ENCODE measurements around the gene SVEP1.

Gene SVEP1

GRCh38 chr9:110351009-110351467 lies 228.5 kb downstream of the SVEP1 start:
- Histone ChIP-seq H3F3A (ENCODE audit: insufficient read depth) (no peaks in the 10 kb centered on the region), H3K4me2 (ENCODE audit: low read depth, low read length, poor library complexity, severe bottlenecking) (no peak overlapping the region), H3K9ac (ENCODE audit: low read length) (no peak overlapping the region), H4K20me1 (ENCODE audit: low read depth, low read length) (no peaks in the 10 kb centered on the region), H3K36me3 (ENCODE audit: low read length) (no peaks in the 10 kb centered on the region), H3K27ac (ENCODE audit: low read depth, low read length) (no peak overlapping the region), H3K27me3 (ENCODE audit: low read length) (no peaks in the 10 kb centered on the region), H3K9me2 (replicated peaks; ENCODE audit: insufficient read depth, low read length) (no peaks in the 10 kb centered on the region), H3K4me3 (ENCODE audit: insufficient read depth, low read length, poor library complexity, severe bottlenecking) (no peak overlapping the region), H3K9me3 (ENCODE audit: insufficient read depth, low read length) (no peaks in the 10 kb centered on the region), H2AFZ (ENCODE audit: low read depth, low read length, severe bottlenecking) (no peak overlapping the region), H3K79me2 (ENCODE audit: insufficient read depth, low read length) (no peaks in the 10 kb centered on the region)
- TF ChIP-seq EZH2phosphoT487 (conservative IDR thresholded peaks at IDR 0.05; ENCODE audit: low read length) (no peak), CTCF (IDR thresholded peaks at IDR 0.05; ENCODE audit: insufficient read depth, low read length, poor library complexity, severe bottlenecking) (no peak)

GRCh38 chr9:110346325-110346724 lies 233.2 kb downstream of the SVEP1 start:
- Histone ChIP-seq H3K4me2 (ENCODE audit: low read depth, low read length, poor library complexity, severe bottlenecking) (no peak overlapping the region), H3K4me3 (ENCODE audit: insufficient read depth, low read length, poor library complexity, severe bottlenecking) (no peak overlapping the region), H3K27me3 (ENCODE audit: low read length) (no peaks in the 10 kb centered on the region), H3K9me2 (replicated peaks; ENCODE audit: insufficient read depth, low read length) (no peaks in the 10 kb centered on the region), H4K20me1 (ENCODE audit: low read depth, low read length) (no peaks in the 10 kb centered on the region), H3K27ac (ENCODE audit: low read depth, low read length) (no peak overlapping the region), H2AFZ (ENCODE audit: low read depth, low read length, severe bottlenecking) (no peak overlapping the region), H3K9ac (ENCODE audit: low read length) (no peak overlapping the region), H3K9me3 (ENCODE audit: insufficient read depth, low read length) (no peaks in the 10 kb centered on the region), H3K36me3 (ENCODE audit: low read length) (no peaks in the 10 kb centered on the region), H3K79me2 (ENCODE audit: insufficient read depth, low read length) (no peaks in the 10 kb centered on the region), H3F3A (ENCODE audit: insufficient read depth) (no peaks in the 10 kb centered on the region)
- TF ChIP-seq CTCF (IDR thresholded peaks at IDR 0.05; ENCODE audit: insufficient read depth, low read length, poor library complexity, severe bottlenecking) (no peak), EZH2phosphoT487 (conservative IDR thresholded peaks at IDR 0.05; ENCODE audit: low read length) (no peak)

GRCh38 chr9:110344821-110345220 lies 234.7 kb downstream of the SVEP1 start:
- no peaks in the 10 kb centered on the region for H3K9me3 ChIP-seq (ENCODE audit: insufficient read depth, low read length)
- H3F3A ChIP-seq (ENCODE audit: insufficient read depth) = no peaks in the 10 kb centered on the region
- no peak overlapping the region for H3K4me2 ChIP-seq (ENCODE audit: low read depth, low read length, poor library complexity, severe bottlenecking)
- H3K79me2 ChIP-seq (ENCODE audit: insufficient read depth, low read length) = no peaks in the 10 kb centered on the region
- no peak overlapping the region for H3K4me3 ChIP-seq (ENCODE audit: insufficient read depth, low read length, poor library complexity, severe bottlenecking)
- no peaks in the 10 kb centered on the region for H3K9me2 ChIP-seq (replicated peaks; ENCODE audit: insufficient read depth, low read length)
- TF ChIP-seq EZH2phosphoT487 (conservative IDR thresholded peaks at IDR 0.05; ENCODE audit: low read length) (no peak), CTCF (IDR thresholded peaks at IDR 0.05; ENCODE audit: insufficient read depth, low read length, poor library complexity, severe bottlenecking) (no peak)
- H3K27me3 ChIP-seq (ENCODE audit: low read length) = no peaks in the 10 kb centered on the region
- H2AFZ ChIP-seq (ENCODE audit: low read depth, low read length, severe bottlenecking) = no peak overlapping the region
- no peak overlapping the region for H3K27ac ChIP-seq (ENCODE audit: low read depth, low read length)
- no peaks in the 10 kb centered on the region for H3K36me3 ChIP-seq (ENCODE audit: low read length)
- H4K20me1 ChIP-seq (ENCODE audit: low read depth, low read length) = no peaks in the 10 kb centered on the region
- no peak overlapping the region for H3K9ac ChIP-seq (ENCODE audit: low read length)
